Measurements from ENCODE around the gene TMEM82. TPM values are rescaled to one million over a fixed set of nuclear protein-coding genes. Genes with fewer than 3 reads are reported as not detected.

The TMEM82 gene
- total and polyA plus RNA-seq, 2 experiments from 2014 or later: 11.9 to 16.4 TPM

GRCh38 chr1:15732686-15733081, 9.6 kb upstream of the TMEM82 start:
- H3K27ac ChIP-seq: no peak overlapping the region
- no peak overlapping the region for H3K4me2 ChIP-seq
- no peaks in the 10 kb centered on the region for H3K9me2 ChIP-seq (replicated peaks; ENCODE audit: insufficient read depth)
- H2AFZ ChIP-seq: no peak overlapping the region
- no peaks in the 10 kb centered on the region for H4K20me1 ChIP-seq (ENCODE audit: insufficient read depth, poor library complexity, severe bottlenecking)
- H3K4me1 ChIP-seq (ENCODE audit: insufficient read depth): no peaks in the 10 kb centered on the region
- no peaks in the 10 kb centered on the region for H3K27me3 ChIP-seq
- no peak for DNase-seq (ENCODE audit: low spot score)
- no peaks in the 10 kb centered on the region for H3K36me3 ChIP-seq (replicated peaks; ENCODE audit: insufficient read depth, low read depth)
- TF ChIP-seq EZH2 (IDR thresholded peaks at IDR 0.05; ENCODE audit: borderline replicate concordance): no peak
- TF ChIP-seq EZH2phosphoT487 (IDR thresholded peaks at IDR 0.05; ENCODE audit: low read depth, severe bottlenecking, unreplicated experiment): no peak
- H3K79me2 ChIP-seq: no peaks in the 10 kb centered on the region
- H3K4me3 ChIP-seq: no peak overlapping the region
- H3K9me3 ChIP-seq (ENCODE audit: low read depth): no peaks in the 10 kb centered on the region
- WGBS (ENCODE audit: low lambda C conversion rate, missing lambda C conversion rate): 90% methylated on average over 6 of the region's 7 CpGs

DNA sequence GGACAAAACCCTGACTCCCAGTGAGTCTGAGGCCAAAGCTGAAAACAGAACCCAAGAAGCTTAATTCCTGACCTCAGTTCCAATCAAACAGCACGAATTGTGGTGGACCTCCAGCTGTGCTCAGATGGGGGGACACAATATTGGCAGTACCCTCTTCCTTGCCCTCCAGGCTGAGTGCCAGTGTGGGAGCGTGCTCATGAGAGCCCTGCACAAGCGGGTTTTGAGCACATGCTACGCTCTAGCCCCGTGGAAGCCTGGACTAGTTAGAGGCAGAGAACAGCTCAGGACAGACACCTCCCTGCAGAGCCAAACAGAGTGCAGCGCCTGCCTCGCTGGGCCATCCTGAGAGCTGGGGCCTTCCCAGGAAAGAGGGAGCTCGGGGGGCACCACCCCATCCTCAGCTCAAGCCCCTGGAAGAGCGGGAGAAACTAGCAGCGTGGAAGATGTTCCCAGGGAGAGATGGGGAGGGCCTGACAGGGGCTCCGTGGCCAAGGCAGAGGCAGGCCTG, 9.0 kb upstream of the TMEM82 start:
- H3K27ac ChIP-seq: no peak overlapping the region
- H3K36me3 ChIP-seq (replicated peaks; ENCODE audit: insufficient read depth, low read depth): no peaks in the 10 kb centered on the region
- H3K4me3 ChIP-seq: no peak overlapping the region
- no peaks in the 10 kb centered on the region for H3K79me2 ChIP-seq
- H3K9me3 ChIP-seq (ENCODE audit: low read depth): no peaks in the 10 kb centered on the region
- DNase-seq (ENCODE audit: low spot score): no peak
- H3K9me2 ChIP-seq (replicated peaks; ENCODE audit: insufficient read depth): no peaks in the 10 kb centered on the region
- H3K4me1 ChIP-seq (ENCODE audit: insufficient read depth): no peaks in the 10 kb centered on the region
- no peak overlapping the region for H3K4me2 ChIP-seq
- 94% methylated on average over 11 of the region's 11 CpGs for WGBS (ENCODE audit: low lambda C conversion rate, missing lambda C conversion rate)
- no peak for TF ChIP-seq EZH2 (IDR thresholded peaks at IDR 0.05; ENCODE audit: borderline replicate concordance)
- no peak for TF ChIP-seq CTCF (IDR thresholded peaks at IDR 0.05; ENCODE audit: poor library complexity)
- TF ChIP-seq EZH2phosphoT487 (IDR thresholded peaks at IDR 0.05; ENCODE audit: low read depth, severe bottlenecking, unreplicated experiment): no peak
- H3K27me3 ChIP-seq: no peaks in the 10 kb centered on the region
- H4K20me1 ChIP-seq (ENCODE audit: insufficient read depth, poor library complexity, severe bottlenecking): no peaks in the 10 kb centered on the region
- no peak overlapping the region for H2AFZ ChIP-seq

- Histone ChIP-seq H4K20me1 (ENCODE audit: insufficient read depth, poor library complexity, severe bottlenecking) (no peaks in the 10 kb centered on the region), H3K79me2 (no peaks in the 10 kb centered on the region), H3K27ac (no peak overlapping the region), H3K36me3 (replicated peaks; ENCODE audit: insufficient read depth, low read depth) (no peaks in the 10 kb centered on the region), H3K27me3 (no peaks in the 10 kb centered on the region), H3K4me3 (no peak overlapping the region), H2AFZ (no peak overlapping the region), H3K9me2 (replicated peaks; ENCODE audit: insufficient read depth) (no peaks in the 10 kb centered on the region), H3K9me3 (ENCODE audit: low read depth) (no peaks in the 10 kb centered on the region), H3K4me1 (ENCODE audit: insufficient read depth) (no peaks in the 10 kb centered on the region), H3K4me2 (no peak overlapping the region)
- no peak for DNase-seq (ENCODE audit: low spot score)
- WGBS (ENCODE audit: low lambda C conversion rate, missing lambda C conversion rate): 95% methylated on average over 27 of the region's 27 CpGs
- TF ChIP-seq EZH2 (IDR thresholded peaks at IDR 0.05; ENCODE audit: borderline replicate concordance): no peak
- TF ChIP-seq EZH2phosphoT487 (IDR thresholded peaks at IDR 0.05; ENCODE audit: low read depth, severe bottlenecking, unreplicated experiment): no peak
- TF ChIP-seq CTCF (IDR thresholded peaks at IDR 0.05; ENCODE audit: poor library complexity): no peak
Measured at GRCh38 chr1:15733726-15734226, 8.5 kb upstream of the TMEM82 start.

GRCh38 chr1:15734296-15734695, 8.0 kb upstream of the TMEM82 start:
- Histone ChIP-seq H2AFZ (no peak overlapping the region), H3K79me2 (no peaks in the 10 kb centered on the region), H3K4me2 (no peak overlapping the region), H3K4me3 (no peak overlapping the region), H3K36me3 (replicated peaks; ENCODE audit: insufficient read depth, low read depth) (no peaks in the 10 kb centered on the region), H3K9me3 (ENCODE audit: low read depth) (no peaks in the 10 kb centered on the region), H3K27ac (no peak overlapping the region), H3K4me1 (ENCODE audit: insufficient read depth) (no peaks in the 10 kb centered on the region), H3K27me3 (no peaks in the 10 kb centered on the region), H4K20me1 (ENCODE audit: insufficient read depth, poor library complexity, severe bottlenecking) (no peaks in the 10 kb centered on the region), H3K9me2 (replicated peaks; ENCODE audit: insufficient read depth) (no peaks in the 10 kb centered on the region)
- TF ChIP-seq EZH2 (IDR thresholded peaks at IDR 0.05; ENCODE audit: borderline replicate concordance): no peak
- TF ChIP-seq EZH2phosphoT487 (IDR thresholded peaks at IDR 0.05; ENCODE audit: low read depth, severe bottlenecking, unreplicated experiment): no peak
- TF ChIP-seq CTCF (IDR thresholded peaks at IDR 0.05; ENCODE audit: poor library complexity): no peak
- 88% methylated on average over 13 of the region's 13 CpGs for WGBS (ENCODE audit: low lambda C conversion rate, missing lambda C conversion rate)
- no peak for DNase-seq (ENCODE audit: low spot score)

Data from hepatocyte (in vitro differentiated cells).